ENCODE results near the gene PLGRKT. TPM values are rescaled to one million over a fixed set of nuclear protein-coding genes. Genes with fewer than 3 reads are reported as not detected.
"Not testable (repeated sequence)": the region's sequence is repeated elsewhere in the genome, so short reads cannot be mapped to it uniquely, and the experiment has no call there.

PLGRKT gene
- total RNA-seq, 2 donors from 2014 or later, result 48.6 to 49.9 TPM

GRCh38 chr9:5435912-5436311, 1.8 kb downstream of the PLGRKT start:
- ATAC-seq (replicated peaks in 1 of 2), result no peak
- peaks cover 13 to 25% of the 10 kb centered on the region in 2 donors for H3K36me3 Mint-ChIP-seq (ENCODE audit: insufficient read depth in 2 of 2)
- H3K27me3 Mint-ChIP-seq (ENCODE audit: low read depth), result no peaks in the 10 kb centered on the region
- H3K27ac Mint-ChIP-seq, result peak overlapping the region; percentile 99
- DNase-seq, result no peak
- H3K9me3 Mint-ChIP-seq, result peaks cover 0 to 2% of the 10 kb centered on the region in 2 donors
- H3K4me1 Mint-ChIP-seq (ENCODE audit: low read depth), result peaks cover 58% of the 10 kb centered on the region
- peak overlapping the region; percentile 92 to 99 for H3K4me3 Mint-ChIP-seq

- H3K27ac Mint-ChIP-seq; DNase-seq; H3K4me3 Mint-ChIP-seq; H3K9me3 Mint-ChIP-seq; ATAC-seq (replicated peaks in 1 of 2); H3K27me3 Mint-ChIP-seq (ENCODE audit: low read depth): not testable (repeated sequence)
- peaks cover 44% of the 10 kb centered on the region for H3K4me1 Mint-ChIP-seq (ENCODE audit: low read depth)
- peaks cover 13 to 27% of the 10 kb centered on the region in 2 donors for H3K36me3 Mint-ChIP-seq (ENCODE audit: insufficient read depth in 2 of 2)
Measured at GRCh38 chr9:5433841-5434810, 3.6 kb downstream of the PLGRKT start.

DNA sequence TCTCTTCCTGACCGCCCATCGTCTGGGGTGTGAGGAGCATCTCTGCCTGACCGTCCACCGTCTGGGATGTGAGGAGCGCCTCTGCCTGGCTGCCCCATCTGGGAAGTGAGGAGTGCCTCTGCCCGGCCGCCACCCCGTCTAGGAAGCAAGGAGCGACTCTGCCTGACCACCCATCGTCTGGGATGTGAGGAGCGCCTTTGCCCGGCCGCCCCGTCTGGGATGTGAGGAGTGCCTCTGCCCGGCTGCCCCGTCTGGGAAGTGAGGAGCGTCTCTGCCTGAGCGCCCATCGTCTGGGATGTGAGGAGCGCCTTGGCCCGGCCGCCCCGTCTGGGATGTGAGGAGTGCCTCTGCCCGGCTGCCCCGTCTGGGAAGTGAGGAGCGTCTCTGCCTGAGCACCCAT, 4.4 kb downstream of the PLGRKT start:
- H3K27me3 Mint-ChIP-seq (ENCODE audit: low read depth); DNase-seq; H3K9me3 Mint-ChIP-seq; H3K4me3 Mint-ChIP-seq; ATAC-seq (replicated peaks in 1 of 2); H3K27ac Mint-ChIP-seq: not testable (repeated sequence)
- Mint-ChIP-seq H3K4me1 (ENCODE audit: low read depth) (peaks cover 36% of the 10 kb centered on the region), H3K36me3 (ENCODE audit: insufficient read depth in 2 of 2) (peaks cover 13 to 27% of the 10 kb centered on the region in 2 donors)

DNA sequence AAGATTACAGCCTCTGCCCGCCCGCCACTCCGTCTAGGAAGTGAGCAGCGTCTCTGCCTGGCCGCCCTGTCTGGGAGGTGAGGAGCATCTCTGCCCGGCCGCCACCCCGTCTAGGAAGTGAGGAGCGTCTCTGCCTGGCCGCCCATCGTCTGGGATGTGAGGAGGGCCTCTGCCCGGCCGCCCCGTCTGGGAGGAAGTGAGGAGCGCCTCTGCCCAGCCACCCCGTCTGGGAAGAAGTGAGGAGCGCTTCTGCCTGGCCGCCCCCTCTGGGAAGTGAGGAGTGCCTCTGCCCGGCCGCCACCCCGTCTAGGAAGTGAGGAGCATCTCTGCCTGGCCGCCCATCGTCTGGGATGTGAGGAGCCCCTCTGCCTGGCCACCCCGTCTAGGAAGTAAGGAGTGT, 4.8 kb downstream of the PLGRKT start:
- H3K4me1 Mint-ChIP-seq (ENCODE audit: low read depth), result peaks cover 32% of the 10 kb centered on the region
- H3K27ac Mint-ChIP-seq; H3K4me3 Mint-ChIP-seq; DNase-seq; ATAC-seq (replicated peaks in 1 of 2); H3K9me3 Mint-ChIP-seq; H3K27me3 Mint-ChIP-seq (ENCODE audit: low read depth): not testable (repeated sequence)
- H3K36me3 Mint-ChIP-seq (ENCODE audit: insufficient read depth in 2 of 2), result peaks cover 13 to 27% of the 10 kb centered on the region in 2 donors

DNA sequence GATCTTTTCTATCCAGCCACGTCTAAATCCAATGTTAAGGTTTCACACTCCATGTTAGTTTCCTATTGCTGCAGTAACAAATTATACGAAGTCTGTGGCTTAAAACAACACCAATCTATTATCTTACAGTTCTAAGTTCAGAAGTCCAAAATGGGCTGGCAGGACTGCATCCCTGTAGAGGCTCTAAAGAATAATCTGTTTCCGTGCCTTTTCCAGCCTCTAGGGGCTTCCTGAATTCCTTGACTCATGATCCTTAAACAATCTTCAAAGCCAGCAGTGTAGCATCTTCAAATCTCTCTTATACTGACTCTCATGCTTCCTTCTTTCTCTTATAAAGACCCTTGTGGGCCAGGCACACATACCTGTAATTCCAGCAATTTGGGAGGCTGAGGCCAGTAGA, 6.8 kb downstream of the PLGRKT start:
- H3K36me3 Mint-ChIP-seq (ENCODE audit: insufficient read depth in 2 of 2), result peaks cover 9 to 21% of the 10 kb centered on the region in 2 donors

DNA sequence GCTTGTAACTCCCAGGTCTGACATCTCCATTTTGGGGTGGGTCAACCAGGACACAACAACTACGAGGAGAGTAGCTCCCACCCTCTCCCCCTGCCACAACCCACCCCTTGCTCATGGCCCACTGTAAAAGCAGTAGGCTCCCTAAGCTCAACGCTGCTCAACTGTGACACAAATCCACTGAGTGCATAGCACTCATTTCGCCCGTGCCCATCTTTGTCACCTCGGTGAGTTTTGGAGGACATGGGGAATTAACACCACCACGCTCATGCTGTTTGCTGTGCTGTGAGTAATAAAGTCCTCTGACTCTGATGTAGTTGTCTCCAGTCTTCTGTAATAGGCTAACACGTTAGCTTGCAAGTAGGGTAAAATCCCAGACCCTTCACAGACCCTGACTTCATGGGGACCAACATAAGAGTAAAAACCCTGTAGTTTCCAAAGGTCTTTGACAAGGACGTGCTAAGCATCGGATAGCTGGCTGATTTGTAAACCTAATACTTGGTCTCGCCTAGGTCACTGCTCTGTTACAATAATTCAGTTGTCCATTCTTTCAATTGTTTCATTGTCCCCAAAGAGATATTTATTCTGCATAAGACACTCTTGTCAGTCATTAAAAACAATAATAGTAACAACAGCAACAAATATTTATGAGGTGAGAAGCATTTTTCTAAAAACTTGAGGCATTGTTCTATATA, 7.7 kb downstream of the PLGRKT start:
- ATAC-seq (replicated peaks in 1 of 2) (peak in 1 of 2 donors; percentile 53), DNase-seq (no peak)
- H3K27me3 Mint-ChIP-seq (ENCODE audit: low read depth), result no peaks in the 10 kb centered on the region
- H3K4me3 Mint-ChIP-seq, result no peak overlapping the region
- peaks cover 10% of the 10 kb centered on the region for H3K4me1 Mint-ChIP-seq (ENCODE audit: low read depth)
- peaks cover 3 to 14% of the 10 kb centered on the region in 2 donors for H3K36me3 Mint-ChIP-seq (ENCODE audit: insufficient read depth in 2 of 2)
- peak overlapping the region; percentile 63 for H3K27ac Mint-ChIP-seq
- H3K9me3 Mint-ChIP-seq, result no peaks in the 10 kb centered on the region

More for the DNA sequence above, 6.8 kb downstream of the PLGRKT start:
- H3K27ac Mint-ChIP-seq, result no peak overlapping the region
- peaks cover 18% of the 10 kb centered on the region for H3K4me1 Mint-ChIP-seq (ENCODE audit: low read depth)
- H3K4me3 Mint-ChIP-seq, result no peak overlapping the region
- ATAC-seq (replicated peaks in 1 of 2) (no peak), DNase-seq (no peak)
- no peaks in the 10 kb centered on the region for H3K27me3 Mint-ChIP-seq (ENCODE audit: low read depth)
- H3K9me3 Mint-ChIP-seq, result peaks cover 0 to 2% of the 10 kb centered on the region in 2 donors

GRCh38 chr9:5428794-5429528, 8.8 kb downstream of the PLGRKT start:
- peak overlapping the region; percentile 64 for H3K27ac Mint-ChIP-seq
- ATAC-seq (replicated peaks in 1 of 2), result no peak
- H3K27me3 Mint-ChIP-seq (ENCODE audit: low read depth), result no peaks in the 10 kb centered on the region
- DNase-seq, result no peak
- H3K36me3 Mint-ChIP-seq (ENCODE audit: insufficient read depth in 2 of 2), result peaks cover 3 to 10% of the 10 kb centered on the region in 2 donors
- peaks cover 9% of the 10 kb centered on the region for H3K4me1 Mint-ChIP-seq (ENCODE audit: low read depth)
- no peaks in the 10 kb centered on the region for H3K9me3 Mint-ChIP-seq
- H3K4me3 Mint-ChIP-seq, result no peak overlapping the region

- Mint-ChIP-seq H3K36me3 (ENCODE audit: insufficient read depth in 2 of 2) (peaks cover 3 to 5% of the 10 kb centered on the region in 2 donors), H3K4me1 (ENCODE audit: low read depth) (peaks cover 9% of the 10 kb centered on the region), H3K27ac (no peak overlapping the region), H3K4me3 (no peak overlapping the region), H3K9me3 (no peaks in the 10 kb centered on the region), H3K27me3 (ENCODE audit: low read depth) (no peaks in the 10 kb centered on the region)
- ATAC-seq (replicated peaks in 1 of 2) (no peak), DNase-seq (no peak)
Measured at GRCh38 chr9:5428172-5428571, 9.6 kb downstream of the PLGRKT start.

- H3K4me3 Mint-ChIP-seq, result no peak overlapping the region
- H3K27ac Mint-ChIP-seq, result no peak overlapping the region
- peaks cover 9% of the 10 kb centered on the region for H3K4me1 Mint-ChIP-seq (ENCODE audit: low read depth)
- no peak for ATAC-seq (replicated peaks in 1 of 2)
- DNase-seq, result no peak
- H3K27me3 Mint-ChIP-seq (ENCODE audit: low read depth), result no peaks in the 10 kb centered on the region
- peaks cover under 1 to 6% of the 10 kb centered on the region in 2 donors for H3K36me3 Mint-ChIP-seq (ENCODE audit: insufficient read depth in 2 of 2)
- no peaks in the 10 kb centered on the region for H3K9me3 Mint-ChIP-seq
Measured at GRCh38 chr9:5427005-5427404, 10.7 kb downstream of the PLGRKT start.

DNA sequence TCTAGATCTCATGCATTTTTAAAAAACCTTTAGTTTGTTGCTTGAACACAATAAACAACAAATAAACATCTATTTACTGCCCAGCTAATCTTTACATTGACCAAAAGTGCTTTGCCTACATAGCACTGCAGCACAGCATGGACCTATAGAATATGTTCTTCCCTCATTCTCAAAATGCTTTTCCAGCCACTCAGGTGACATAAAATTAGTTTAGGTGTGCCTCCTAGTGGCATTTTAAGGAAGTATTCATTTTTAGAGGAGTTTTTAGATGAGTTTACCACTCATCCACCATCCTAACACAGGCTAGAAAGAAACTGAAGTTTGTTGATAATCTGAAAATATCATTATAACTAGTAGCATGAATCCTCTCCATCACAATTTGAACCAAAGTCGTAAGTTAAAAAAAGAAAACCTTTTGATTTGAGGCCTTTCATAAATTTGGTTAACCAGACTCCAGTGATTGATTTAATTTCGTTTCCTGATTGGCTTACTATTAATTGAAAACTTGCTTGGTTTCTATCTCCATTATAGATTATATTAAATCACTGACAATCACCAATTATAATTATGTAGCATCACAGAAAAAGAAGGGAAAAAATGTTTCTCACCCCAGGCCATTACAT, 12.6 kb downstream of the PLGRKT start:
- DNase-seq (no peak), ATAC-seq (replicated peaks in 1 of 2) (peak; percentile 52 to 66)
- Mint-ChIP-seq H3K9me3 (no peaks in the 10 kb centered on the region), H3K27me3 (ENCODE audit: low read depth) (no peaks in the 10 kb centered on the region), H3K27ac (peak overlapping the region; percentile 82), H3K36me3 (ENCODE audit: insufficient read depth in 2 of 2) (peaks cover 0 to 1% of the 10 kb centered on the region in 2 donors), H3K4me1 (ENCODE audit: low read depth) (peaks cover 11% of the 10 kb centered on the region), H3K4me3 (no peak overlapping the region)

- H3K4me1 Mint-ChIP-seq (ENCODE audit: low read depth), result peaks cover 6% of the 10 kb centered on the region
- no peaks in the 10 kb centered on the region for H3K9me3 Mint-ChIP-seq
- peaks cover 0 to 6% of the 10 kb centered on the region in 2 donors for H3K36me3 Mint-ChIP-seq (ENCODE audit: insufficient read depth in 2 of 2)
- no peak overlapping the region for H3K4me3 Mint-ChIP-seq
- ATAC-seq (replicated peaks in 1 of 2), result no peak
- H3K27me3 Mint-ChIP-seq (ENCODE audit: low read depth), result no peaks in the 10 kb centered on the region
- H3K27ac Mint-ChIP-seq, result no peak overlapping the region
- DNase-seq, result no peak
Measured at GRCh38 chr9:5422276-5422675, 15.4 kb downstream of the PLGRKT start.

GRCh38 chr9:5421163-5421562, 16.6 kb downstream of the PLGRKT start:
- Mint-ChIP-seq H3K9me3 (no peaks in the 10 kb centered on the region), H3K4me3 (no peak overlapping the region), H3K27me3 (ENCODE audit: low read depth) (no peaks in the 10 kb centered on the region), H3K4me1 (ENCODE audit: low read depth) (peaks cover 6% of the 10 kb centered on the region), H3K27ac (no peak overlapping the region), H3K36me3 (ENCODE audit: insufficient read depth in 2 of 2) (peaks cover under 1 to 6% of the 10 kb centered on the region in 2 donors)
- ATAC-seq (replicated peaks in 1 of 2) (no peak), DNase-seq (no peak)

All from activated T-cell treated with anti-CD3 and anti-CD28 coated beads, Interleukin-2, amount 50 U/mL, for 72 hours (primary cell).